Activated CD4-positive, alpha-beta T cell treated with anti-CD3 and anti-CD28 coated beads, Interleukin-2, amount 50 U/mL, for 1 hour (primary cell): ENCODE results near the gene EOGT.

Experiments used
- DNase-seq: peaks from one replicate; pipeline ENCODE4 v3.0.0-alpha.2; 2020

Gene EOGT

GRCh38 chr3:68953816-68954444, 59.6 kb downstream of the EOGT start:
- no peak for DNase-seq

- no peak for DNase-seq
Observed at GRCh38 chr3:68945225-68945624, 68.3 kb downstream of the EOGT start.

GRCh38 chr3:68943753-68944500, 69.6 kb downstream of the EOGT start:
- DNase-seq = no peak

- no peak for DNase-seq
Observed at GRCh38 chr3:68941055-68941454, 72.4 kb downstream of the EOGT start.

GRCh38 chr3:68936856-68937255, 76.6 kb downstream of the EOGT start:
- no peak for DNase-seq

- no peak for DNase-seq
Observed at GRCh38 chr3:68935778-68936177, 77.7 kb downstream of the EOGT start.

- DNase-seq = no peak
Observed at GRCh38 chr3:68931406-68932149, 81.9 kb downstream of the EOGT start.
